Liver (tissue), 9 donors: ENCODE measurements around the gene SMYD4. TPM values are rescaled to one million over a fixed set of nuclear protein-coding genes. Genes with fewer than 3 reads are reported as not detected.

Experiments
- DNase-seq: peaks from one replicate; pipeline ENCODE4 v3.0.0-alpha.2; 2017; ENCODE audit warnings: low spot score
- H3K27ac ChIP-seq, 2 donors: one replicate each; pipeline ENCODE4 v1.7.0; 2013; ENCODE audit warnings: inconsistent platforms in 2 of 2, low read length in 2 of 2, control low read depth in 1 of 2, low read depth in 1 of 2, mild to moderate bottlenecking in 1 of 2
- H3K27me3 ChIP-seq, 4 donors: one replicate each; pipeline versions ENCODE4 v1.6.1 to v1.7.0; 2013; ENCODE audit warnings: low read length in 3 of 4, inconsistent platforms in 1 of 4, mild to moderate bottlenecking in 1 of 4, moderate library complexity in 1 of 4; ENCODE audit not compliant: control insufficient read depth in 4 of 4, insufficient read depth in 4 of 4
- H3K36me3 ChIP-seq, 4 donors: one replicate each; pipeline versions ENCODE4 v1.6.1 to v1.7.0; 2013; ENCODE audit warnings: low read length in 3 of 4, mild to moderate bottlenecking in 3 of 4, low read depth in 1 of 4, moderate library complexity in 1 of 4; ENCODE audit not compliant: control insufficient read depth in 4 of 4, insufficient read depth in 3 of 4
- H3K4me1 ChIP-seq, 4 donors: one replicate each; pipeline versions ENCODE4 v1.6.1 to v1.7.0; 2013; ENCODE audit warnings: low read length in 3 of 4, mild to moderate bottlenecking in 3 of 4, moderate library complexity in 1 of 4; ENCODE audit not compliant: control insufficient read depth in 4 of 4, insufficient read depth in 4 of 4
- H3K4me3 ChIP-seq, 3 donors: one replicate each; pipeline versions ENCODE4 v1.6.1 to v1.7.0; 2013; ENCODE audit warnings: low read length in 3 of 3, control low read depth in 1 of 3, low read depth in 1 of 3, mild to moderate bottlenecking in 1 of 3
- H3K9ac ChIP-seq, 2 donors: one replicate each; pipeline ENCODE4 v1.7.0; 2013; ENCODE audit warnings: low read length in 2 of 2, mild to moderate bottlenecking in 2 of 2, moderate library complexity in 2 of 2, control low read depth in 1 of 2, low read depth in 1 of 2
- H3K9me3 ChIP-seq, 4 donors: one replicate each; pipeline versions ENCODE4 v1.6.1 to v1.7.0; 2013; ENCODE audit warnings: low read length in 3 of 4; ENCODE audit not compliant: control insufficient read depth in 4 of 4
- ATF3 ChIP-seq: IDR thresholded peaks from 2 replicates; pipeline ENCODE4 v1.6.1; 2016; ENCODE audit warnings: antibody characterized with exemption
- EGR1 ChIP-seq, 2 donors: IDR thresholded peaks; 2 replicates each; pipeline ENCODE4 v1.6.1; 2016 to 2018; ENCODE audit warnings: antibody characterized with exemption in 2 of 2, low read depth in 2 of 2
- FOXA1 ChIP-seq: IDR thresholded peaks from 2 replicates; pipeline ENCODE4 v1.6.1; 2016; ENCODE audit warnings: antibody characterized with exemption
- GABPA ChIP-seq, 2 donors: IDR thresholded peaks in 1 of 2; conservative IDR thresholded peaks in 1 of 2; 2 replicates each; pipeline ENCODE4 v1.6.1; 2016; ENCODE audit warnings: antibody characterized with exemption in 2 of 2, mild to moderate bottlenecking in 1 of 2, moderate library complexity in 1 of 2
- HNF4A ChIP-seq, 2 donors: conservative IDR thresholded peaks; 2 replicates each; pipeline ENCODE4 v1.6.1; 2016; ENCODE audit warnings: antibody characterized with exemption in 2 of 2, mild to moderate bottlenecking in 2 of 2
- HNF4G ChIP-seq: IDR thresholded peaks from 2 replicates; pipeline ENCODE4 v1.6.1; 2016; ENCODE audit warnings: antibody characterized with exemption
- JUND ChIP-seq, 2 donors: IDR thresholded peaks; 2 replicates each; pipeline ENCODE4 v1.6.1; 2016; ENCODE audit warnings: antibody characterized with exemption in 2 of 2
- NR2F2 ChIP-seq: IDR thresholded peaks from 2 replicates; pipeline ENCODE4 v1.6.1; 2016; ENCODE audit warnings: antibody characterized with exemption
- RAD21 ChIP-seq, 2 donors: IDR thresholded peaks; 2 replicates each; pipeline ENCODE4 v1.6.1; 2016; ENCODE audit warnings: antibody characterized with exemption in 2 of 2, mild to moderate bottlenecking in 2 of 2
- REST ChIP-seq: IDR thresholded peaks from 2 replicates; pipeline ENCODE4 v1.6.1; 2016; ENCODE audit warnings: antibody characterized with exemption, mild to moderate bottlenecking
- RXRA ChIP-seq, 2 donors: IDR thresholded peaks; 2 replicates each; pipeline ENCODE4 v1.6.1; 2017 to 2018; ENCODE audit warnings: antibody characterized with exemption in 2 of 2, mild to moderate bottlenecking in 1 of 2
- SP1 ChIP-seq: IDR thresholded peaks from 2 replicates; pipeline ENCODE4 v1.6.1; 2018; ENCODE audit warnings: antibody characterized with exemption, mild to moderate bottlenecking
- YY1 ChIP-seq: IDR thresholded peaks from 2 replicates; pipeline ENCODE4 v1.6.1; 2016; ENCODE audit warnings: antibody characterized with exemption, mild to moderate bottlenecking
- WGBS: extraction: QIAGEN DNeasy Blood & Tissue Kit; methylation state at CpG from one replicate; pipeline ENCODE4 v1.1.7; 2013; 5-methylcytosine and 5-hydroxymethylcytosine counted together
- polyA plus RNA-seq, 2 donors: library from polyadenylated mRNA; stranded (reverse) in 1 of 2; unstranded in 1 of 2; fragments of 200-250 nt in 1 of 2; fragments of >200 nt in 1 of 2; fragmentation: Nextera tagmentation in 1 of 2; extraction: Ambion mirVana in 1 of 2; gene quantifications; one replicate each; pipeline versions ENCODE4 v1.2.1 to v1.2.3, GENCODE V29; 2013 to 2015
- total RNA-seq, 2 donors: library from RNA; depleted of rRNA; stranded (reverse); fragments of >200 nt; gene quantifications; one replicate each; pipeline ENCODE4 v1.2.3, GENCODE V29; 2014
- donor health status: healthy.
- donor health status: healthy.
- donor health status: healthy.
- donor health status: healthy.
- donor health status: healthy.

The SMYD4 gene
- total and polyA plus RNA-seq, 4 donors, result 2.2 to 9.5 (median 5.2) TPM

GRCh38 chr17:1834380-1835149, 4.9 kb upstream of the SMYD4 start:
- Histone ChIP-seq H3K4me1 (peaks cover 0 to 11% (median 9%) of the 10 kb centered on the region in 4 donors), H3K27ac (no peak overlapping the region), H3K36me3 (no peaks in the 10 kb centered on the region), H3K4me3 (no peak overlapping the region), H3K27me3 (no peaks in the 10 kb centered on the region), H3K9ac (no peak overlapping the region), H3K9me3 (no peaks in the 10 kb centered on the region)
- no peak for DNase-seq
- 87% methylated on average over 12 of the region's 12 CpGs for WGBS
- TF ChIP-seq HNF4A (conservative IDR thresholded peaks at IDR 0.05), result no peak
- no peak for TF ChIP-seq RXRA (IDR thresholded peaks at IDR 0.05)
- no peak for TF ChIP-seq ATF3
- no peak for TF ChIP-seq FOXA1
- no peak for TF ChIP-seq REST
- TF ChIP-seq GABPA (IDR thresholded peaks at IDR 0.05 in 1 of 2, conservative IDR thresholded peaks at IDR 0.05 in 1 of 2), result no peak
- TF ChIP-seq SP1, result no peak
- TF ChIP-seq YY1, result no peak
- no peak for TF ChIP-seq RAD21 (IDR thresholded peaks at IDR 0.05)
- no peak for TF ChIP-seq EGR1 (IDR thresholded peaks at IDR 0.05; ENCODE audit: low read depth in 2 of 2)
- no peak for TF ChIP-seq NR2F2

GRCh38 chr17:1830288-1830687, 586 bp upstream of the SMYD4 start:
- no peaks in the 10 kb centered on the region for H3K9me3 ChIP-seq
- TF ChIP-seq HNF4G, result no peak
- no peak for TF ChIP-seq JUND (IDR thresholded peaks at IDR 0.05)
- TF ChIP-seq SP1, result no peak
- no peak for TF ChIP-seq RAD21 (IDR thresholded peaks at IDR 0.05)
- no peak for TF ChIP-seq FOXA1
- TF ChIP-seq HNF4A (conservative IDR thresholded peaks at IDR 0.05), result no peak
- no peak for TF ChIP-seq REST
- no peak for TF ChIP-seq NR2F2
- H3K36me3 ChIP-seq, result peaks cover 0 to 4% (median 1%) of the 10 kb centered on the region in 4 donors
- H3K9ac ChIP-seq, result peak overlapping the region; percentile 43 to 85
- H3K4me3 ChIP-seq, result peak overlapping the region; percentile 68 to 91 (median 79)
- H3K4me1 ChIP-seq, result peaks cover 0 to 18% (median 15%) of the 10 kb centered on the region in 4 donors
- under 1% methylated on average over 11 of the region's 11 CpGs for WGBS
- no peaks in the 10 kb centered on the region for H3K27me3 ChIP-seq
- no peak for DNase-seq
- peak overlapping the region; percentile 62 to 80 for H3K27ac ChIP-seq
